ENCODE measurements around the gene SNX25. TPM values are rescaled to one million over a fixed set of nuclear protein-coding genes. Genes with fewer than 3 reads are reported as not detected.
"Not testable (repeated sequence)": the region's sequence is repeated elsewhere in the genome, so short reads cannot be mapped to it uniquely, and the experiment has no call there.

The SNX25 gene
- total RNA-seq, 1 donor from 2014 or later, result 27.5 TPM

DNA sequence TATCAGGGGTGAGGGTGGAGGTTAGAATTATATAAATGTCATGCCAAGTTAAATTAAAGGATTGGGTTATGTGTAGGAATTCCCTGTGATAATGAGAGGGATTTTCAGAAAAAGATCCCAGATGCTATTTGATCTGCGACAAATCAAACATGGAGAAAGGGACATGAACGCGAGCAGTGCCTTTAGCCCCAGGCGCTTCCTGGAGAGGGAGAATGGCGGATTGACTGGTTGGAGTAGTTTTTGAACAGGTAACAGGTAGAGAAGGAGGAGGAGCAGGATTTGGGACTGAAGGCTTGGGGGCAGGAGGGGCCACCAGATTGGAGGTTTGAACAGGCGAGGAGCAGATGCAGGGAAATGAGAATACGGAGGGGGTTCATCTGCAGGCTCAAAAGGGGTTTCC is 119.2 kb downstream of the SNX25 start:
- Mint-ChIP-seq H3K27ac (ENCODE audit: unreplicated experiment) (no peak overlapping the region), H3K9me3 (ENCODE audit: unreplicated experiment) (peaks cover 8% of the 10 kb centered on the region), H3K36me3 (ENCODE audit: unreplicated experiment) (peaks cover 22% of the 10 kb centered on the region), H3K4me1 (ENCODE audit: low read depth, unreplicated experiment) (no peaks in the 10 kb centered on the region), H3K27me3 (ENCODE audit: unreplicated experiment) (no peaks in the 10 kb centered on the region), H3K4me3 (ENCODE audit: unreplicated experiment) (no peak overlapping the region)
- TF ChIP-seq, protein P1, sequence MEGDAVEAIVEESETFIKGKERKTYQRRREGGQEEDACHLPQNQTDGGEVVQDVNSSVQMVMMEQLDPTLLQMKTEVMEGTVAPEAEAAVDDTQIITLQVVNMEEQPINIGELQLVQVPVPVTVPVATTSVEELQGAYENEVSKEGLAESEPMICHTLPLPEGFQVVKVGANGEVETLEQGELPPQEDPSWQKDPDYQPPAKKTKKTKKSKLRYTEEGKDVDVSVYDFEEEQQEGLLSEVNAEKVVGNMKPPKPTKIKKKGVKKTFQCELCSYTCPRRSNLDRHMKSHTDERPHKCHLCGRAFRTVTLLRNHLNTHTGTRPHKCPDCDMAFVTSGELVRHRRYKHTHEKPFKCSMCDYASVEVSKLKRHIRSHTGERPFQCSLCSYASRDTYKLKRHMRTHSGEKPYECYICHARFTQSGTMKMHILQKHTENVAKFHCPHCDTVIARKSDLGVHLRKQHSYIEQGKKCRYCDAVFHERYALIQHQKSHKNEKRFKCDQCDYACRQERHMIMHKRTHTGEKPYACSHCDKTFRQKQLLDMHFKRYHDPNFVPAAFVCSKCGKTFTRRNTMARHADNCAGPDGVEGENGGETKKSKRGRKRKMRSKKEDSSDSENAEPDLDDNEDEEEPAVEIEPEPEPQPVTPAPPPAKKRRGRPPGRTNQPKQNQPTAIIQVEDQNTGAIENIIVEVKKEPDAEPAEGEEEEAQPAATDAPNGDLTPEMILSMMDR (IDR thresholded peaks at IDR 0.05; ENCODE audit: partially characterized antibody, unreplicated experiment), result no peak
- no peak for DNase-seq

DNA sequence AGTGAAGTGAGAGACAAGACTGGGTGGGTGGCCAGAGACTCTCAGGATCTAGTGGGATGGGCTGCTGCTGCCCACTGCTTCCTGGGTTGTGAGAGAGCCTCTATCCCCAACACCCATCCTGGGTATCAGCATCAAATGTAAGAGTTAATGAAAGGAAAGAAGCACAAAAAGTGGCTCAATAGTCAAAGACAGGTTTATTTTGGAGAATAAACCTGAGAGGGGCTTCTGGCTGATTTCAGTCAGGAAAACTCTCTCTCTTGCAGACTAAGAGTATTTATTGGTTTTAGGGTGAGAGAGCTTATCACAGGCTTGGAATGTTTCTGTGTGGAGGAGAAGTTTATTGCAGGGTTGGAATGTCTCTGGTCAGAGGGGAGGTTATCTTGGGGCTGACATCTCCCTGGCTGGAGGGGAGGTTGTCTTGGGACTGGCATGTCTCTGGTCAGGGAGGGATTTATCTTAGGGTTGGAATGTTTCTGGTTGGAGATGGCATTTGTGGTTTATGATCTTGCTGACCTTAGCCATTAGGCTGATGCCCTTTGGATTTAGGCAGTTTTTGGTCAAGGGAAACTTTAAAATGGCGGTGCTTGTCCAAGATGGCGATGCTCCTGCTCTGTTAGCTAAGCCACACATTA is 120.6 kb downstream of the SNX25 start:
- H3K4me1 Mint-ChIP-seq (ENCODE audit: low read depth, unreplicated experiment), result not testable (repeated sequence)

DNA sequence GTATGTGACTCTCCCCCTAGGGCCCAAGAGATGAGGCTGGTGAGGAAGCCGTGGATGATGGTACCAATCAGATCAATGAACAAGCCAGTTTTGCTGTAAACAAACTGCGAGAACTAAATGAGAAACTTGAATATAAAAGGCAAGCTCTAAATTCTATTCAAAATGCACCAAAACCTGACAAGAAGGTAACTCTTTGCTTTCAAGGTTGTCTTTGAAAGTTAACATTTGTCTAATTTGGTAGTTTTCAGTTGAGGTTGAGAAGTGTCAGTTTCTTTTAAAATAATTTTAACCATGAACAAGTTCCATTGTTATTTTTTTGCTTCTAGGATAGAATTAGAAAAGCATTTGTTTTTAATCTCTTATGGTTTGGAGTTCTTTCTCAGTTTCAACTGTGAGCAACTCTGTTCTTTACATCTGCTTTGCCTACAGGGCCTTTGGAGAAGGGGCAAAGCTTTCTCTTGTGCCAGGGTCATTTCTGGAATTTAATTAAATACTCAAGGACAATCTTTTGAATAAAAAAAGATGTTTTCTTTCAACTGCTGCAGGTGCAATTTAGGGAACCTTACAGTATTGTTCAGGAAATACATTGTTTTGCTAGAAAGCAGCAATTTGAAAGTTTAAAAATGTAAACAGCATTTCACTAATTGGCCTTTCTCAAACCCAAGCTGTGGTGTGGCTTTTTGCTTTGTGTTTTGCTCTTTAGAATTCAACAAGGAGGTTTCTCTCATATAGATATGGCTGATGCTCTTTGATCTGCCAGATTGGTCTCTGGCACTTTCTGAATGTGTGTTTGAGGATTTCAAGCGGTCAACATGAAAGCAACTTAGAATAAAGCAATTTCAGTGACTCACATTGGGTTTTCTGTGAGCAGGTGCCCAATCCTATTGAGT is 123.4 kb downstream of the SNX25 start:
- no peak overlapping the region for H3K27ac Mint-ChIP-seq (ENCODE audit: unreplicated experiment)

More for the DNA sequence above, 120.6 kb downstream of the SNX25 start:
- Mint-ChIP-seq H3K36me3 (ENCODE audit: unreplicated experiment) (peaks cover 15% of the 10 kb centered on the region), H3K27ac (ENCODE audit: unreplicated experiment) (peak overlapping the region; percentile 46)
- H3K4me3 Mint-ChIP-seq (ENCODE audit: unreplicated experiment); H3K9me3 Mint-ChIP-seq (ENCODE audit: unreplicated experiment); DNase-seq; H3K27me3 Mint-ChIP-seq (ENCODE audit: unreplicated experiment): not testable (repeated sequence)

DNA sequence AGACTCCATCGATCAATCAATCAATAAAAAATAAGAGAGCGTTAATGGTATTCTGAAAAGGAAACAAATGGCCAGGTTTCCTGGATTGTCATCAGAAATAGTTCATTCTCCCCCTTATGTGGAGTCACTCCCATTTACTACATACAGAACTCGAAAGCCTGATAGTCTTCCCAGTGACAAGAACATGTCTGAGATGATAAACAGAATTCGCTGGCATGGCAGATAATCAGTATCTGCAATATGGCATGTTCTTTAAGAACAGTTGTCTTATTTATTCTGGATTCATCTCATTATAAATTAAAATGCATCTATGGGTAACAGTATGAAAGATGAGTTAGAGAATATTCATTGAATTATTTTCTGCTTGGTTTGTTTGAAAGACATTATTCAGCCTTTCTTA is 124.9 kb downstream of the SNX25 start:
- no peak for DNase-seq
- Mint-ChIP-seq H3K4me3 (ENCODE audit: unreplicated experiment) (no peak overlapping the region), H3K27me3 (ENCODE audit: unreplicated experiment) (no peaks in the 10 kb centered on the region), H3K4me1 (ENCODE audit: low read depth, unreplicated experiment) (no peaks in the 10 kb centered on the region), H3K27ac (ENCODE audit: unreplicated experiment) (no peak overlapping the region), H3K36me3 (ENCODE audit: unreplicated experiment) (peaks cover 20% of the 10 kb centered on the region), H3K9me3 (ENCODE audit: unreplicated experiment) (peaks cover 2% of the 10 kb centered on the region)
- TF ChIP-seq, protein P1 (IDR thresholded peaks at IDR 0.05; ENCODE audit: partially characterized antibody, unreplicated experiment), result no peak

More for the DNA sequence above, 123.4 kb downstream of the SNX25 start:
- H3K36me3 Mint-ChIP-seq (ENCODE audit: unreplicated experiment), result peaks cover 15% of the 10 kb centered on the region
- no peak for DNase-seq
- no peak overlapping the region for H3K4me3 Mint-ChIP-seq (ENCODE audit: unreplicated experiment)
- no peaks in the 10 kb centered on the region for H3K4me1 Mint-ChIP-seq (ENCODE audit: low read depth, unreplicated experiment)
- TF ChIP-seq, protein P1 (IDR thresholded peaks at IDR 0.05; ENCODE audit: partially characterized antibody, unreplicated experiment), result no peak
- no peaks in the 10 kb centered on the region for H3K27me3 Mint-ChIP-seq (ENCODE audit: unreplicated experiment)
- H3K9me3 Mint-ChIP-seq (ENCODE audit: unreplicated experiment), result peaks cover 8% of the 10 kb centered on the region

DNA sequence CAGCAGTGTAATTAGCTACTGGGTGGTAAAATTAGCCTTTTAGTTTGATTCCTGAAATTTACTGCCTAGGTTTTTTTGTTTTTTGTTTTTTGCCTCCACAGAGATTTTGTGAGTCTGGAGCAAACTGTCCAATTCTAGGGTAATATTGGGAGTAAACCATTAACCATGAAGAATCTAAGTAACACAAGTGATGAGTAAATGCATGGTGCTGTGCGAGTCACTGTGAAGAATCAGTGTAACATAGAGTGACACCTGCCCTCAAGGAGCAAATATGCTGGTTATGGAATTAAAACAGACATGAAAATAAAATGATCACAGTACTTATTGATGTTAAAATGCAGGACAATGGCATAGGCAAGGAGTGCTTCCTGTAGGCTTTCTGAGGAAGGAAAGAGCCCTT is 126.2 kb downstream of the SNX25 start:
- H3K27ac Mint-ChIP-seq (ENCODE audit: unreplicated experiment), result no peak overlapping the region
- TF ChIP-seq, protein P1 (IDR thresholded peaks at IDR 0.05; ENCODE audit: partially characterized antibody, unreplicated experiment), result no peak
- no peaks in the 10 kb centered on the region for H3K9me3 Mint-ChIP-seq (ENCODE audit: unreplicated experiment)
- no peak overlapping the region for H3K4me3 Mint-ChIP-seq (ENCODE audit: unreplicated experiment)
- peaks cover 13% of the 10 kb centered on the region for H3K36me3 Mint-ChIP-seq (ENCODE audit: unreplicated experiment)
- peaks cover 5% of the 10 kb centered on the region for H3K4me1 Mint-ChIP-seq (ENCODE audit: low read depth, unreplicated experiment)
- H3K27me3 Mint-ChIP-seq (ENCODE audit: unreplicated experiment), result no peaks in the 10 kb centered on the region
- no peak for DNase-seq

All from glutamatergic neuron (in vitro differentiated cells).